ENCODE results near the gene NOX4. TPM values are rescaled to one million over a fixed set of nuclear protein-coding genes. Genes with fewer than 3 reads are reported as not detected.
"Not testable (repeated sequence)": the region's sequence is repeated elsewhere in the genome, so short reads cannot be mapped to it uniquely, and the experiment has no call there.

The NOX4 gene
- total RNA-seq, 1 experiment from 2014 or later = 3.0 TPM

DNA sequence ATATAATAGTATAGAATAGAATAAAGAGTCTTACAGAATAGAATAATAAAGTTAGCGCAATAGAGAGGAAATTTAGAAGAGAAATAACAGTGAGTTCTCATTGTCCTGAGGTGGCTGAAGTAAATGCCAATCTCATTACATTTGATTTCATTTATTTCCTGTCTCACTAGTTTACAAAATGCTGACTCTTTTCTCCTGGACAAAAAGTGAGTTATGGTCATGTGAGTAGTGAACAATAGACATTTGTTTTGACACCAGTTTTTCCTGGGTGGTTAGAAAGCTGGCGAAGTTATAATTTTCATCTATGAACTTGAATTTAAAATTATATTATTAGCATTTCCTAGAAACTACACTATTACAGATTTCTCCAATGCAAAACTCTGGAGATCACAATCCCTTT lies 169.8 kb downstream of the NOX4 start:
- H3K4me1 Mint-ChIP-seq = peaks cover 9 to 13% of the 10 kb centered on the region in 2 experiments
- H2BK5ac ChIP-seq (ENCODE audit: insufficient read length, low read length) = no peak overlapping the region

DNA sequence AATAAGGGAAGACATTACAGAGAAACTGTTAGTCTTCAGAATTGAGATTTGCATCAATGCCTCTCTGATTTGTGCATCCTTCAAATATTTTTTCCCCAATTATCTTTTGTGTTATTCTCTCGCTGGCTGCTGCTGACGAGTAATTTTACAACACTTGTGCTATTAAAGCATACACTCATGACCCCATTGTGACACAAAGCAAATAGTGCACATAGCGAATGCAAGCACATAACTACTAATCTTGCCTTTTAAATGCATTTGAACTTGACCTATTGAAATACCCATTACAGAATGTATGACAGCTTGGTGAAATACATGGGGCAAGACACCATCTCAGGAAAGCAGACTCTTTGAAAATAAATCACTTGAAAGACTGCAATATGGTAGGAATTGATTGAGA lies 180.6 kb downstream of the NOX4 start:
- H3K4me1 ChIP-seq (ENCODE audit: insufficient read depth, low read length); H3K27me3 Mint-ChIP-seq (ENCODE audit: low read depth); H2AFZ ChIP-seq (ENCODE audit: low read length); H3K23ac ChIP-seq (ENCODE audit: insufficient read length, low read depth, low read length); H2BK5ac ChIP-seq (ENCODE audit: insufficient read length, low read length); H3K14ac ChIP-seq (ENCODE audit: insufficient read depth, low read length); H2BK120ac ChIP-seq (ENCODE audit: low read depth, low read length, poor library complexity, severe bottlenecking); H3K27ac ChIP-seq (ENCODE audit: insufficient read length, low read depth, low read length); H2AK5ac ChIP-seq (ENCODE audit: insufficient read length, low read length); H2BK20ac ChIP-seq (ENCODE audit: low read depth, low read length, poor library complexity, severe bottlenecking); H3K9ac ChIP-seq (ENCODE audit: extremely low read depth, insufficient read length, low read length); H3K4me1 Mint-ChIP-seq; H3K27ac Mint-ChIP-seq; H3K18ac ChIP-seq (ENCODE audit: insufficient read length, low read depth, low read length); H3K56ac ChIP-seq (ENCODE audit: insufficient read length, low read depth, low read length); H3K23me2 ChIP-seq (ENCODE audit: insufficient read length, low read depth, low read length, poor library complexity, severe bottlenecking); H3K4ac ChIP-seq (ENCODE audit: low read depth, low read length); H3T11ph ChIP-seq (ENCODE audit: low read length); H3K27me3 ChIP-seq (ENCODE audit: insufficient read depth, low read length); H4K8ac ChIP-seq (replicated peaks; ENCODE audit: insufficient read length, low read depth, low read length); H4K91ac ChIP-seq (ENCODE audit: insufficient read length, low read depth, low read length); H4K5ac ChIP-seq (ENCODE audit: insufficient read length, low read depth, low read length); H4K20me1 ChIP-seq (ENCODE audit: control insufficient read depth, insufficient read depth, insufficient read length); H3K9me3 ChIP-seq (ENCODE audit: control insufficient read depth, low read depth, low read length); H3K9me3 Mint-ChIP-seq; H3K79me2 ChIP-seq (ENCODE audit: insufficient read depth, low read length); H2BK12ac ChIP-seq (ENCODE audit: insufficient read length, low read depth, low read length); H3K36me3 Mint-ChIP-seq (ENCODE audit: insufficient read depth in 1 of 3, low read depth in 3 of 3); H3K4me3 Mint-ChIP-seq; H3K79me1 ChIP-seq (ENCODE audit: insufficient read depth, low read depth, low read length, poor library complexity, severe bottlenecking); DNase-seq; H2BK15ac ChIP-seq (ENCODE audit: low read depth, low read length); H3K4me2 ChIP-seq (ENCODE audit: insufficient read depth, insufficient read length, low read length): not testable (repeated sequence)
- no CpG with 5 or more reads among the region's 3 CpGs for WGBS (ENCODE audit: extremely low coverage, insufficient read length, low lambda C conversion rate)

More for the DNA sequence above, 169.8 kb downstream of the NOX4 start:
- H4K91ac ChIP-seq (ENCODE audit: insufficient read length, low read depth, low read length) = no peak overlapping the region
- no peaks in the 10 kb centered on the region for H4K20me1 ChIP-seq (ENCODE audit: control insufficient read depth, insufficient read depth, insufficient read length)
- Mint-ChIP-seq H3K9me3 (peaks cover 0 to 5% of the 10 kb centered on the region in 2 experiments; a peak in 2 of 5 replicates), H3K27me3 (ENCODE audit: low read depth) (no peaks in the 10 kb centered on the region), H3K36me3 (ENCODE audit: insufficient read depth in 1 of 3, low read depth in 3 of 3) (peaks cover 4 to 11% (median 5%) of the 10 kb centered on the region in 3 experiments; a peak in 5 of 7 replicates), H3K27ac (no peak overlapping the region), H3K4me3 (no peak overlapping the region)
- H3K14ac ChIP-seq (ENCODE audit: insufficient read depth, low read length) = no peak overlapping the region
- H3K4ac ChIP-seq (ENCODE audit: low read depth, low read length) = no peak overlapping the region
- no peak overlapping the region for H3T11ph ChIP-seq (ENCODE audit: low read length)
- H2BK20ac ChIP-seq (ENCODE audit: low read depth, low read length, poor library complexity, severe bottlenecking) = no peak overlapping the region
- H3K9me3 ChIP-seq (ENCODE audit: control insufficient read depth, low read depth, low read length) = no peaks in the 10 kb centered on the region
- no peak overlapping the region for H3K18ac ChIP-seq (ENCODE audit: insufficient read length, low read depth, low read length)
- H2BK12ac ChIP-seq (ENCODE audit: insufficient read length, low read depth, low read length) = no peak overlapping the region
- no peak overlapping the region for H2AFZ ChIP-seq (ENCODE audit: low read length)
- no peak overlapping the region for H3K9ac ChIP-seq (ENCODE audit: extremely low read depth, insufficient read length, low read length)
- H4K5ac ChIP-seq (ENCODE audit: insufficient read length, low read depth, low read length) = no peak overlapping the region
- H2AK5ac ChIP-seq (ENCODE audit: insufficient read length, low read length) = no peak overlapping the region
- no peaks in the 10 kb centered on the region for H3K23me2 ChIP-seq (ENCODE audit: insufficient read length, low read depth, low read length, poor library complexity, severe bottlenecking)
- no CpG with 5 or more reads among the region's 2 CpGs for WGBS (ENCODE audit: extremely low coverage, insufficient read length, low lambda C conversion rate)
- no peak overlapping the region for H3K56ac ChIP-seq (ENCODE audit: insufficient read length, low read depth, low read length)
- H2BK15ac ChIP-seq (ENCODE audit: low read depth, low read length) = no peak overlapping the region
- H4K8ac ChIP-seq (replicated peaks; ENCODE audit: insufficient read length, low read depth, low read length) = no peak overlapping the region
- H3K4me2 ChIP-seq (ENCODE audit: insufficient read depth, insufficient read length, low read length) = no peak overlapping the region
- no peaks in the 10 kb centered on the region; the same call in 1 of the 2 replicates for H3K4me1 ChIP-seq (ENCODE audit: insufficient read depth, low read length)
- no peak overlapping the region for H2BK120ac ChIP-seq (ENCODE audit: low read depth, low read length, poor library complexity, severe bottlenecking)
- H3K23ac ChIP-seq (ENCODE audit: insufficient read length, low read depth, low read length) = no peak overlapping the region
- H3K27ac ChIP-seq (ENCODE audit: insufficient read length, low read depth, low read length) = no peak overlapping the region
- no peak for DNase-seq
- H3K27me3 ChIP-seq (ENCODE audit: insufficient read depth, low read length) = no peaks in the 10 kb centered on the region
- TF ChIP-seq, protein P1, sequence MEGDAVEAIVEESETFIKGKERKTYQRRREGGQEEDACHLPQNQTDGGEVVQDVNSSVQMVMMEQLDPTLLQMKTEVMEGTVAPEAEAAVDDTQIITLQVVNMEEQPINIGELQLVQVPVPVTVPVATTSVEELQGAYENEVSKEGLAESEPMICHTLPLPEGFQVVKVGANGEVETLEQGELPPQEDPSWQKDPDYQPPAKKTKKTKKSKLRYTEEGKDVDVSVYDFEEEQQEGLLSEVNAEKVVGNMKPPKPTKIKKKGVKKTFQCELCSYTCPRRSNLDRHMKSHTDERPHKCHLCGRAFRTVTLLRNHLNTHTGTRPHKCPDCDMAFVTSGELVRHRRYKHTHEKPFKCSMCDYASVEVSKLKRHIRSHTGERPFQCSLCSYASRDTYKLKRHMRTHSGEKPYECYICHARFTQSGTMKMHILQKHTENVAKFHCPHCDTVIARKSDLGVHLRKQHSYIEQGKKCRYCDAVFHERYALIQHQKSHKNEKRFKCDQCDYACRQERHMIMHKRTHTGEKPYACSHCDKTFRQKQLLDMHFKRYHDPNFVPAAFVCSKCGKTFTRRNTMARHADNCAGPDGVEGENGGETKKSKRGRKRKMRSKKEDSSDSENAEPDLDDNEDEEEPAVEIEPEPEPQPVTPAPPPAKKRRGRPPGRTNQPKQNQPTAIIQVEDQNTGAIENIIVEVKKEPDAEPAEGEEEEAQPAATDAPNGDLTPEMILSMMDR (conservative IDR thresholded peaks at IDR 0.05) = no peak
- no peaks in the 10 kb centered on the region for H3K79me1 ChIP-seq (ENCODE audit: insufficient read depth, low read depth, low read length, poor library complexity, severe bottlenecking)
- no peaks in the 10 kb centered on the region for H3K79me2 ChIP-seq (ENCODE audit: insufficient read depth, low read length)
